Liver (tissue), 9 donors: ENCODE measurements around the gene GATA2. TPM values are rescaled to one million over a fixed set of nuclear protein-coding genes. Genes with fewer than 3 reads are reported as not detected.

Experiments used
- DNase-seq: peaks from one replicate; pipeline ENCODE4 v3.0.0-alpha.2; 2017; ENCODE audit warnings: low spot score
- H3K27ac ChIP-seq, 2 donors: one replicate each; pipeline ENCODE4 v1.7.0; 2013; ENCODE audit warnings: inconsistent platforms in 2 of 2, low read length in 2 of 2, control low read depth in 1 of 2, low read depth in 1 of 2, mild to moderate bottlenecking in 1 of 2
- H3K27me3 ChIP-seq, 4 donors: one replicate each; pipeline versions ENCODE4 v1.6.1 to v1.7.0; 2013; ENCODE audit warnings: low read length in 3 of 4, inconsistent platforms in 1 of 4, mild to moderate bottlenecking in 1 of 4, moderate library complexity in 1 of 4; ENCODE audit not compliant: control insufficient read depth in 4 of 4, insufficient read depth in 4 of 4
- H3K36me3 ChIP-seq, 4 donors: one replicate each; pipeline versions ENCODE4 v1.6.1 to v1.7.0; 2013; ENCODE audit warnings: low read length in 3 of 4, mild to moderate bottlenecking in 3 of 4, low read depth in 1 of 4, moderate library complexity in 1 of 4; ENCODE audit not compliant: control insufficient read depth in 4 of 4, insufficient read depth in 3 of 4
- H3K4me1 ChIP-seq, 4 donors: one replicate each; pipeline versions ENCODE4 v1.6.1 to v1.7.0; 2013; ENCODE audit warnings: low read length in 3 of 4, mild to moderate bottlenecking in 3 of 4, moderate library complexity in 1 of 4; ENCODE audit not compliant: control insufficient read depth in 4 of 4, insufficient read depth in 4 of 4
- H3K4me3 ChIP-seq, 3 donors: one replicate each; pipeline versions ENCODE4 v1.6.1 to v1.7.0; 2013; ENCODE audit warnings: low read length in 3 of 3, control low read depth in 1 of 3, low read depth in 1 of 3, mild to moderate bottlenecking in 1 of 3
- H3K9ac ChIP-seq, 2 donors: one replicate each; pipeline ENCODE4 v1.7.0; 2013; ENCODE audit warnings: low read length in 2 of 2, mild to moderate bottlenecking in 2 of 2, moderate library complexity in 2 of 2, control low read depth in 1 of 2, low read depth in 1 of 2
- H3K9me3 ChIP-seq, 4 donors: one replicate each; pipeline versions ENCODE4 v1.6.1 to v1.7.0; 2013; ENCODE audit warnings: low read length in 3 of 4; ENCODE audit not compliant: control insufficient read depth in 4 of 4
- CTCF ChIP-seq: fragments of 150-350 bp; IDR thresholded peaks from 2 replicates; pipeline ENCODE4 v1.5.1; 2017; ENCODE audit warnings: improper control_type of control experiment, low read depth, low read length; ENCODE audit not compliant: missing input control
- EGR1 ChIP-seq, 2 donors: IDR thresholded peaks; 2 replicates each; pipeline ENCODE4 v1.6.1; 2016 to 2018; ENCODE audit warnings: antibody characterized with exemption in 2 of 2, low read depth in 2 of 2
- FOXA1 ChIP-seq: IDR thresholded peaks from 2 replicates; pipeline ENCODE4 v1.6.1; 2016; ENCODE audit warnings: antibody characterized with exemption
- FOXA2 ChIP-seq: IDR thresholded peaks from 2 replicates; pipeline ENCODE4 v1.6.1; 2016; ENCODE audit warnings: antibody characterized with exemption
- GABPA ChIP-seq, 2 donors: IDR thresholded peaks in 1 of 2; conservative IDR thresholded peaks in 1 of 2; 2 replicates each; pipeline ENCODE4 v1.6.1; 2016; ENCODE audit warnings: antibody characterized with exemption in 2 of 2, mild to moderate bottlenecking in 1 of 2, moderate library complexity in 1 of 2
- HNF4A ChIP-seq, 2 donors: conservative IDR thresholded peaks; 2 replicates each; pipeline ENCODE4 v1.6.1; 2016; ENCODE audit warnings: antibody characterized with exemption in 2 of 2, mild to moderate bottlenecking in 2 of 2
- HNF4G ChIP-seq: IDR thresholded peaks from 2 replicates; pipeline ENCODE4 v1.6.1; 2016; ENCODE audit warnings: antibody characterized with exemption
- JUND ChIP-seq, 2 donors: IDR thresholded peaks; 2 replicates each; pipeline ENCODE4 v1.6.1; 2016; ENCODE audit warnings: antibody characterized with exemption in 2 of 2
- NR2F2 ChIP-seq: IDR thresholded peaks from 2 replicates; pipeline ENCODE4 v1.6.1; 2016; ENCODE audit warnings: antibody characterized with exemption
- RXRA ChIP-seq, 2 donors: IDR thresholded peaks; 2 replicates each; pipeline ENCODE4 v1.6.1; 2017 to 2018; ENCODE audit warnings: antibody characterized with exemption in 2 of 2, mild to moderate bottlenecking in 1 of 2
- SP1 ChIP-seq: IDR thresholded peaks from 2 replicates; pipeline ENCODE4 v1.6.1; 2018; ENCODE audit warnings: antibody characterized with exemption, mild to moderate bottlenecking
- YY1 ChIP-seq: IDR thresholded peaks from 2 replicates; pipeline ENCODE4 v1.6.1; 2016; ENCODE audit warnings: antibody characterized with exemption, mild to moderate bottlenecking
- WGBS: extraction: QIAGEN DNeasy Blood & Tissue Kit; methylation state at CpG from one replicate; pipeline ENCODE4 v1.1.7; 2013; 5-methylcytosine and 5-hydroxymethylcytosine counted together
- polyA plus RNA-seq, 2 donors: library from polyadenylated mRNA; stranded (reverse) in 1 of 2; unstranded in 1 of 2; fragments of 200-250 nt in 1 of 2; fragments of >200 nt in 1 of 2; fragmentation: Nextera tagmentation in 1 of 2; extraction: Ambion mirVana in 1 of 2; gene quantifications; one replicate each; pipeline versions ENCODE4 v1.2.1 to v1.2.3, GENCODE V29; 2013 to 2015
- total RNA-seq, 2 donors: library from RNA; depleted of rRNA; stranded (reverse); fragments of >200 nt; gene quantifications; one replicate each; pipeline ENCODE4 v1.2.3, GENCODE V29; 2014
- TF ChIP-seq, protein P1 (sequence below): IDR thresholded peaks from 2 replicates; pipeline ENCODE4 v1.6.1; 2016; ENCODE audit warnings: antibody characterized with exemption
- TF ChIP-seq, protein P2 (sequence below): IDR thresholded peaks from 2 replicates; pipeline ENCODE4 v1.6.1; 2016; ENCODE audit warnings: antibody characterized with exemption
- TF ChIP-seq, protein P3 (sequence below): IDR thresholded peaks from 2 replicates; pipeline ENCODE4 v1.6.1; 2016; ENCODE audit warnings: antibody characterized with exemption
- donor health status: healthy.
- donor health status: healthy.
- donor health status: healthy.
- donor health status: healthy.
- donor health status: healthy.

GATA2 gene
- total and polyA plus RNA-seq, 4 donors: 0.25 to 2.8 (median 0.54) TPM

- TF ChIP-seq, protein P1, sequence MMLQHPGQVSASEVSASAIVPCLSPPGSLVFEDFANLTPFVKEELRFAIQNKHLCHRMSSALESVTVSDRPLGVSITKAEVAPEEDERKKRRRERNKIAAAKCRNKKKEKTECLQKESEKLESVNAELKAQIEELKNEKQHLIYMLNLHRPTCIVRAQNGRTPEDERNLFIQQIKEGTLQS: no peak
- TF ChIP-seq CTCF (no peak), HNF4G (no peak), GABPA (IDR thresholded peaks at IDR 0.05 in 1 of 2, conservative IDR thresholded peaks at IDR 0.05 in 1 of 2) (no peak), JUND (IDR thresholded peaks at IDR 0.05) (no peak), FOXA1 (no peak), RXRA (IDR thresholded peaks at IDR 0.05) (no peak), HNF4A (conservative IDR thresholded peaks at IDR 0.05) (no peak), NR2F2 (no peak), SP1 (no peak), FOXA2 (no peak), EGR1 (IDR thresholded peaks at IDR 0.05; ENCODE audit: low read depth in 2 of 2) (no peak), YY1 (no peak)
- TF ChIP-seq, protein P2, sequence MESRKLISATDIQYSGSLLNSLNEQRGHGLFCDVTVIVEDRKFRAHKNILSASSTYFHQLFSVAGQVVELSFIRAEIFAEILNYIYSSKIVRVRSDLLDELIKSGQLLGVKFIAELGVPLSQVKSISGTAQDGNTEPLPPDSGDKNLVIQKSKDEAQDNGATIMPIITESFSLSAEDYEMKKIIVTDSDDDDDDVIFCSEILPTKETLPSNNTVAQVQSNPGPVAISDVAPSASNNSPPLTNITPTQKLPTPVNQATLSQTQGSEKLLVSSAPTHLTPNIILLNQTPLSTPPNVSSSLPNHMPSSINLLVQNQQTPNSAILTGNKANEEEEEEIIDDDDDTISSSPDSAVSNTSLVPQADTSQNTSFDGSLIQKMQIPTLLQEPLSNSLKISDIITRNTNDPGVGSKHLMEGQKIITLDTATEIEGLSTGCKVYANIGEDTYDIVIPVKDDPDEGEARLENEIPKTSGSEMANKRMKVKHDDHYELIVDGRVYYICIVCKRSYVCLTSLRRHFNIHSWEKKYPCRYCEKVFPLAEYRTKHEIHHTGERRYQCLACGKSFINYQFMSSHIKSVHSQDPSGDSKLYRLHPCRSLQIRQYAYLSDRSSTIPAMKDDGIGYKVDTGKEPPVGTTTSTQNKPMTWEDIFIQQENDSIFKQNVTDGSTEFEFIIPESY: no peak
- TF ChIP-seq, protein P3, sequence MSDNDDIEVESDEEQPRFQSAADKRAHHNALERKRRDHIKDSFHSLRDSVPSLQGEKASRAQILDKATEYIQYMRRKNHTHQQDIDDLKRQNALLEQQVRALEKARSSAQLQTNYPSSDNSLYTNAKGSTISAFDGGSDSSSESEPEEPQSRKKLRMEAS: no peak
- WGBS: 84% methylated on average over 2 of the region's 2 CpGs
Observed at GRCh38 chr3:128541246-128541645, 48.2 kb upstream of the GATA2 start.

DNA sequence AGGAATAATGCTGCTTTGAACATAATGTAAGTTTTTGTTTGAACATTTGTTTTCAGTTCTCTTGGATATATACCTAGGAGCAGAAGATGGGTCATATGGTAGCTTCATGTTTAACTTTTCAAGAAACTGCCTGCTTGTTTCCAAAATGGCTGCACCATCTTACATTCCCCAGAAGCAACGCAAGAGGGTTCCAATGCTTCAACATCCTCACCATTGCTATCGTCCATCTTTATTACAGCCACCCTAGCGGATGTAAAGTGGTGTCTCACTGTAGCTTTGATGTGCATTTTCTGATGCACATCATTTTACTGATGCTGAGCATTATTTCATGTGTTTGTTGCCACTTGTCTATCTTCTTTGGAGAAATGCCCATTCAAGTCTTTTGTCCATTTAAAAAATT is 46.4 kb upstream of the GATA2 start:
- Histone ChIP-seq H3K27ac (no peak overlapping the region), H3K27me3 (peaks cover 0 to 3% (median 0%) of the 10 kb centered on the region in 4 donors), H3K36me3 (no peaks in the 10 kb centered on the region), H3K9me3 (peaks cover 0 to 3% (median 0%) of the 10 kb centered on the region in 4 donors), H3K4me1 (no peaks in the 10 kb centered on the region), H3K4me3 (no peak overlapping the region), H3K9ac (no peak overlapping the region)
- 81% methylated on average over 3 of the region's 3 CpGs for WGBS
- no peak for DNase-seq
- TF ChIP-seq JUND (IDR thresholded peaks at IDR 0.05): no peak
- TF ChIP-seq, protein P2: no peak
- TF ChIP-seq FOXA1: no peak

More at GRCh38 chr3:128541246-128541645, 48.2 kb upstream of the GATA2 start:
- Histone ChIP-seq H3K27ac (no peak overlapping the region), H3K4me1 (no peaks in the 10 kb centered on the region), H3K4me3 (no peak overlapping the region), H3K27me3 (peaks cover 0 to 3% (median 0%) of the 10 kb centered on the region in 4 donors), H3K9me3 (peaks cover 0 to 3% (median 0%) of the 10 kb centered on the region in 4 donors), H3K36me3 (no peaks in the 10 kb centered on the region), H3K9ac (no peak overlapping the region)
- no peak for DNase-seq
